HL-60 (cell line): Measurements from ENCODE around the gene CD44.

Experiments used
- GABPA ChIP-seq: IDR thresholded peaks from 2 replicates; pipeline ENCODE4 v1.6.1; 2012; ENCODE audit warnings: low read depth
- REST ChIP-seq: IDR thresholded peaks from 2 replicates; pipeline ENCODE4 v1.6.1; 2012; ENCODE audit warnings: low read depth; ENCODE audit not compliant: insufficient replicate concordance
- SPI1 ChIP-seq: IDR thresholded peaks from 2 replicates; pipeline ENCODE4 v1.6.1; 2012; ENCODE audit warnings: low read depth, mild to moderate bottlenecking, borderline replicate concordance
- TF ChIP-seq, protein P1 (sequence below): IDR thresholded peaks from one replicate; pipeline ENCODE4 v1.5.1; 2011; ENCODE audit warnings: low read length, control low read depth, inconsistent platforms; ENCODE audit not compliant: insufficient read depth

- TF ChIP-seq, protein P1, sequence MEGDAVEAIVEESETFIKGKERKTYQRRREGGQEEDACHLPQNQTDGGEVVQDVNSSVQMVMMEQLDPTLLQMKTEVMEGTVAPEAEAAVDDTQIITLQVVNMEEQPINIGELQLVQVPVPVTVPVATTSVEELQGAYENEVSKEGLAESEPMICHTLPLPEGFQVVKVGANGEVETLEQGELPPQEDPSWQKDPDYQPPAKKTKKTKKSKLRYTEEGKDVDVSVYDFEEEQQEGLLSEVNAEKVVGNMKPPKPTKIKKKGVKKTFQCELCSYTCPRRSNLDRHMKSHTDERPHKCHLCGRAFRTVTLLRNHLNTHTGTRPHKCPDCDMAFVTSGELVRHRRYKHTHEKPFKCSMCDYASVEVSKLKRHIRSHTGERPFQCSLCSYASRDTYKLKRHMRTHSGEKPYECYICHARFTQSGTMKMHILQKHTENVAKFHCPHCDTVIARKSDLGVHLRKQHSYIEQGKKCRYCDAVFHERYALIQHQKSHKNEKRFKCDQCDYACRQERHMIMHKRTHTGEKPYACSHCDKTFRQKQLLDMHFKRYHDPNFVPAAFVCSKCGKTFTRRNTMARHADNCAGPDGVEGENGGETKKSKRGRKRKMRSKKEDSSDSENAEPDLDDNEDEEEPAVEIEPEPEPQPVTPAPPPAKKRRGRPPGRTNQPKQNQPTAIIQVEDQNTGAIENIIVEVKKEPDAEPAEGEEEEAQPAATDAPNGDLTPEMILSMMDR, result no peak
- no peak for TF ChIP-seq REST
- TF ChIP-seq SPI1, result no peak
- no peak for TF ChIP-seq GABPA
Observed at GRCh38 chr11:35105319-35106079, 33.5 kb upstream of the CD44 start.
